PFSK-1 (cell line): ENCODE data around the gene POP5.
A peak's percentile ranks its signal among the peaks of the same experiment; 100 is the strongest.

ENCODE experiments used
- FOXP2 ChIP-seq: optimal IDR thresholded peaks from 2 replicates; pipeline ENCODE3; 2011; ENCODE audit warnings: borderline replicate concordance, control low read depth, inconsistent platforms; ENCODE audit not compliant: insufficient read depth; ENCODE audit errors: extremely low read length, extremely low read depth
- POLR2AphosphoS5 ChIP-seq: IDR thresholded peaks from 2 replicates; pipeline ENCODE4 v1.6.1; 2012; ENCODE audit warnings: low read depth, mild to moderate bottlenecking, control low read depth, low read length, moderate library complexity
- SIN3A ChIP-seq: IDR thresholded peaks from 2 replicates; pipeline ENCODE4 v1.6.1; 2012; ENCODE audit warnings: mild to moderate bottlenecking, low read length, moderate library complexity, borderline replicate concordance; ENCODE audit not compliant: insufficient read depth
- TAF1 ChIP-seq: IDR thresholded peaks from 2 replicates; pipeline ENCODE4 v1.6.1; 2012; ENCODE audit warnings: low read length, control low read depth, borderline replicate concordance; ENCODE audit not compliant: insufficient read depth
- TF ChIP-seq, protein P1 (sequence below), 2 experiments: IDR thresholded peaks; 2 replicates each; pipeline versions ENCODE4 v1.6.1 to v1.8.0; 2011 to 2012; ENCODE audit warnings: low read depth in 2 of 2, low read length in 2 of 2, control low read depth in 1 of 2, inconsistent platforms in 1 of 2, mild to moderate bottlenecking in 1 of 2, moderate library complexity in 1 of 2; ENCODE audit not compliant: insufficient read depth in 1 of 2

POP5 gene

DNA sequence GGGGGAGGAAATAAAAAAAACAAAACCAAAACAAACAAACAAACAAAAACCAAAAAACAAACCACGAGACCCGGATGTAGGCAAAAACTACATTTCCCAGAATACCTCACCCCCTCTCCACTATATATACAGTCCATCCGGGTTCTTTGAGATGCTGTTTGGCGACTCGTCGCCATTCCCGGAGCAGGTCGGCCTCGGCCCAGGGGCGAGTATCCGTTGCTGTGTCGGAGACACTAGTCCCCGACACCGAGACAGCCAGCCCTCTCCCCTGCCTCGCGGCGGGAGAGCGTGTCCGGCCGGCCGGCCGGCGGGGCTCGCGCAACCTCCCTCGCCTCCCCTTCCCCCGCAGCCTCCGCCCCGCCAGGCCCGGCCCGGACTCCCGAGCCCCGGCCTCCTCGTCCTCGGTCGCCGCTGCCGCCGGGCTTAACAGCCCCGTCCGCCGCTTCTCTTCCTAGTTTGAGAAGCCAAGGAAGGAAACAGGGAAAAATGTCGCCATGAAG is 46.9 kb downstream of the POP5 start, which contains the start of gene RNF10:
Gene RNF10 (plus strand): TSS at position 154 of the 500 bp plus-strand sequence. CDS start 456 bp downstream, outside the sequence.
- TF ChIP-seq FOXP2, result no peak
- peak; percentile 95 for TF ChIP-seq POLR2AphosphoS5
- TF ChIP-seq TAF1, result peak; percentile 66; the same call in 1 of the 2 replicates
- no peak for TF ChIP-seq SIN3A
- TF ChIP-seq, protein P1, sequence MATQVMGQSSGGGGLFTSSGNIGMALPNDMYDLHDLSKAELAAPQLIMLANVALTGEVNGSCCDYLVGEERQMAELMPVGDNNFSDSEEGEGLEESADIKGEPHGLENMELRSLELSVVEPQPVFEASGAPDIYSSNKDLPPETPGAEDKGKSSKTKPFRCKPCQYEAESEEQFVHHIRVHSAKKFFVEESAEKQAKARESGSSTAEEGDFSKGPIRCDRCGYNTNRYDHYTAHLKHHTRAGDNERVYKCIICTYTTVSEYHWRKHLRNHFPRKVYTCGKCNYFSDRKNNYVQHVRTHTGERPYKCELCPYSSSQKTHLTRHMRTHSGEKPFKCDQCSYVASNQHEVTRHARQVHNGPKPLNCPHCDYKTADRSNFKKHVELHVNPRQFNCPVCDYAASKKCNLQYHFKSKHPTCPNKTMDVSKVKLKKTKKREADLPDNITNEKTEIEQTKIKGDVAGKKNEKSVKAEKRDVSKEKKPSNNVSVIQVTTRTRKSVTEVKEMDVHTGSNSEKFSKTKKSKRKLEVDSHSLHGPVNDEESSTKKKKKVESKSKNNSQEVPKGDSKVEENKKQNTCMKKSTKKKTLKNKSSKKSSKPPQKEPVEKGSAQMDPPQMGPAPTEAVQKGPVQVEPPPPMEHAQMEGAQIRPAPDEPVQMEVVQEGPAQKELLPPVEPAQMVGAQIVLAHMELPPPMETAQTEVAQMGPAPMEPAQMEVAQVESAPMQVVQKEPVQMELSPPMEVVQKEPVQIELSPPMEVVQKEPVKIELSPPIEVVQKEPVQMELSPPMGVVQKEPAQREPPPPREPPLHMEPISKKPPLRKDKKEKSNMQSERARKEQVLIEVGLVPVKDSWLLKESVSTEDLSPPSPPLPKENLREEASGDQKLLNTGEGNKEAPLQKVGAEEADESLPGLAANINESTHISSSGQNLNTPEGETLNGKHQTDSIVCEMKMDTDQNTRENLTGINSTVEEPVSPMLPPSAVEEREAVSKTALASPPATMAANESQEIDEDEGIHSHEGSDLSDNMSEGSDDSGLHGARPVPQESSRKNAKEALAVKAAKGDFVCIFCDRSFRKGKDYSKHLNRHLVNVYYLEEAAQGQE (IDR thresholded peaks at IDR 0.05; ENCODE audit: insufficient read depth in 1 of 2, low read depth in 2 of 2, low read length in 2 of 2), result no peak

DNA sequence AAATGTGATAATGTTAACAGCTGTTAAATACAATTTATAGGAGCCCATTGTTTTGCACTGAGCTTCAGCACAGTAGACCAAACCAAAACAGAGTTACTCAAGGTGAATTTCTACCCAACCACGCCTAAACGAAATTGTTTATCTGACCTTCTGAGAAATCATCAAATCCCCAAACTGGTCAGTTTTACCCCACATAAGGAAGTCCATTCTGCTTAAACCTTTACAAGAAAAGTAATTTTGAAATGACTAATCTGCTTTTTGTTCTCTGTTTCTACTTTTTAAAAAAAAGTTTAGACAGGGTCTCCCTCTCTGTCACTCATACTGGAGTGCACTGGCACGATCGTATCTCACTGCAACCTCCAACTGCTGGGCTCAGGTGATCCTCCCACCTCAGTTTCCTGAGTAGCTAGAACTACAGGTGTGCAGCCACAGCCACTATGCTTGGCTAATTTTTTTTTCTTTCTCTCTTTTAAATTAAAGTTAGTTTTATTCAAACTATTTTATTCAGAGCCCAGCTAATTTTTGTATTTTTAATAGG is 48.4 kb downstream of the POP5 start:
- TF ChIP-seq POLR2AphosphoS5, result no peak
- no peak for TF ChIP-seq FOXP2
- no peak for TF ChIP-seq SIN3A
- no peak for TF ChIP-seq TAF1
- TF ChIP-seq, protein P1 (IDR thresholded peaks at IDR 0.05; ENCODE audit: insufficient read depth in 1 of 2, low read depth in 2 of 2, low read length in 2 of 2), result no peak

DNA sequence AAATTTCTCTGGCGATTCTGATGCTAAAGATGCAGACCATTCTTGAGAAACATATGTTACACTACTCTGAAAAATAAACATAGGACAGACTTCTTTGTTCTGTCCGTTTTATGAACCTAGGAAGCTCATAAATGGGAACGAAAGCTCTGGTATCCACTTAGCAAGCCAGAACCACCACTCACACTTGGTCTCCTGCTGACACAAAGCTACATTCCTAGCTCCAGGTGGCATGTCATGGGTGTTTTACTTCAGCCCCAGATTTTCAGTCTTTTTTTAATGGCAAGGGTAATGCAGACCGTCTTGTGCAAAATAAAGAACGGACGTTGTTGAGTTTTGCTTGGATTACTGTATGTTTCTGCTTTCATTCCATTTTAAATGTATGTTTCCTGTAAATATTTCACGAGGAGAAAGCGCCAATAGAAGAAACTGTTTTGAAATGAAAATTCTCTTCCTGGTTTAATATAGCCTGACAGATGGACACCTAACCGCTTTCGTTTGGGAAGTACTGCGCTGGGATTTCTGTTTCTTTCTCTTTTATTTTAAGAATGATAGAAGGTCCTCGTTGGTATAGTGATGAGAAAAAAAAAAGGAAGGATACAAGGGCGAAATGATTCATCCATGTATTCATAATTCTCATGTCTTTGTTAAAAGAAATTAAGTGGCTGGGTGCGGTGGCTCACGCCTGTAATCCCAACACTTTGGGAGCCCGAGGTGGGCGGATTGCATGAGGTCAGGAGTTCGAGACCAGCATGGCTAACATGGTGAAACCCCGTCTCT is 51.4 kb downstream of the POP5 start:
- no peak for TF ChIP-seq TAF1
- TF ChIP-seq SIN3A, result no peak
- TF ChIP-seq, protein P1 (IDR thresholded peaks at IDR 0.05; ENCODE audit: insufficient read depth in 1 of 2, low read depth in 2 of 2, low read length in 2 of 2), result no peak
- TF ChIP-seq FOXP2, result no peak

DNA sequence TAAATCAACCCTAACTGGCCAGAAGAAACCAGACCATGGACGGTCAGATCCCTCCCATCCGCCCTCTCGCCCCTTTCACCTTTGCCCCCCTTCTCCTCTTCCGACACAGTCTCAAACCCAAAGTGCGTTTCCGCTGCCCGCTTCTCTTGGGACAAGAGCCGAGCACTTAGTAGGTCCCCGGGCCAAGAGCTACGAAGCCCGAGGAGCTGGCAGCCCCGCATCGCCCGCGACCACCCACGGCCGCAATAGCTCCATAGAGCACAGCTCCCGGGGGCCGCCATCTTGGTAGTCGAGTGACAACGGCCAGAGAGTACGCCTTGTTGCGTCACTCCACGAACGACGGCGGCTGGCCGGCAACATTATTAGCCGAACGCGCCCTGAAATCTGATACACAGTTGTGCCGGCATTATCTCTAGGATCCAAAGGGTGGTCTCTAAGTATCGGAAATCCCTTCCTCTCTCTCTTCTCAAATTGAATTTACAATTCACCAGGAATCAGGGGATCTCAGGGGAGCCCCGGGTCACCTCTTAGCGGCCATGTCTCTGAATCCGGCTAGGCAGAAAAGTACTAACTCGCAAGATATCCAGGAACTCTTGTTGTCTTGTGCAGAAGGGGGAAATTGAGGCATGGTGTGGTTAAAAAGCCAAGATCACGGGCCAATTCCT is 52.2 kb downstream of the POP5 start, which contains the start of gene COQ5:
Gene COQ5 (minus strand): TSS at position 298 of the 665 bp plus-strand sequence. CDS start 17 bp downstream, at position 281.
- TF ChIP-seq, protein P1 (IDR thresholded peaks at IDR 0.05; ENCODE audit: insufficient read depth in 1 of 2, low read depth in 2 of 2, low read length in 2 of 2), result peak; percentile 49 to 60; a peak in 2 of 4 replicates
- TF ChIP-seq SIN3A (peak; percentile 50; the same call in 1 of the 2 replicates), FOXP2 (peak; percentile 66), POLR2AphosphoS5 (peak; percentile 91), TAF1 (peak; percentile 93)
